OCI-LY1 (cell line): ENCODE results near the gene PSME2.

ENCODE experiments used
- H2AFZ ChIP-seq: fragments of 200-600 bp; sonication (generic), shearing (Covaris generic); 2 replicates; pipeline ENCODE4 v1.6.0; 2014; ENCODE audit warnings: antibody characterized with exemption, mild to moderate bottlenecking, low read length
- H3F3A ChIP-seq: fragments of 200-600 bp; sonication (generic), shearing (Covaris generic); 2 replicates; pipeline ENCODE4 v1.6.0; 2014; ENCODE audit warnings: mild to moderate bottlenecking, antibody characterized with exemption, low read length, moderate library complexity; ENCODE audit not compliant: insufficient read depth
- H3K27ac ChIP-seq: fragments of 200-600 bp; sonication (generic); 2 replicates; pipeline ENCODE4 v1.5.1; 2014; ENCODE audit warnings: low read length, mixed run types, mild to moderate bottlenecking, low read depth; ENCODE audit not compliant: poor library complexity, severe bottlenecking
- H3K27me3 ChIP-seq: fragments of 200-600 bp; sonication (generic); 2 replicates; pipeline ENCODE4 v1.6.0; 2014; ENCODE audit warnings: antibody characterized with exemption, mild to moderate bottlenecking, low read length, moderate library complexity; ENCODE audit not compliant: insufficient read depth
- H3K36me3 ChIP-seq: fragments of 200-600 bp; sonication (generic); 2 replicates; pipeline ENCODE4 v1.6.1; 2014; ENCODE audit warnings: mild to moderate bottlenecking, antibody characterized with exemption, low read length, moderate library complexity, mixed read lengths; ENCODE audit not compliant: insufficient read depth
- H3K4me1 ChIP-seq: fragments of 200-600 bp; sonication (generic); 2 replicates; pipeline ENCODE4 v1.5.1; 2014; ENCODE audit warnings: mild to moderate bottlenecking, low read length, moderate library complexity; ENCODE audit not compliant: insufficient read depth, severe bottlenecking
- H3K4me2 ChIP-seq: fragments of 200-600 bp; sonication (generic), shearing (Covaris generic); 2 replicates; pipeline ENCODE4 v1.6.1; 2014; ENCODE audit warnings: low read length
- H3K4me3 ChIP-seq: fragments of 200-600 bp; sonication (generic); 2 replicates; pipeline ENCODE4 v1.5.1; 2014; ENCODE audit warnings: low read length, low read depth, mild to moderate bottlenecking, mixed read lengths; ENCODE audit not compliant: poor library complexity, severe bottlenecking
- H3K79me2 ChIP-seq: fragments of 200-600 bp; shearing (Covaris generic); 2 replicates; pipeline ENCODE4 v1.6.1; 2016; ENCODE audit warnings: mixed run types, low read length, mixed read lengths; ENCODE audit not compliant: insufficient read depth
- H3K9ac ChIP-seq: fragments of 200-600 bp; sonication (generic), shearing (Covaris generic); 2 replicates; pipeline ENCODE4 v1.6.1; 2014; ENCODE audit warnings: mild to moderate bottlenecking, low read length, mixed read lengths
- H3K9me2 ChIP-seq: fragments of 200-600 bp; sonication (generic), shearing (Covaris generic); 2 replicates; pipeline ENCODE4 v1.6.1; 2014; ENCODE audit warnings: low read depth, mild to moderate bottlenecking, low read length, mixed read lengths
- H3K9me3 ChIP-seq: fragments of 200-600 bp; shearing (Covaris generic); 2 replicates; pipeline ENCODE4 v1.6.1; 2014; ENCODE audit warnings: low read length, mixed read lengths
- H4K20me1 ChIP-seq: fragments of 200-600 bp; sonication (generic), shearing (Covaris generic); 2 replicates; pipeline ENCODE4 v1.6.0; 2016; ENCODE audit warnings: mild to moderate bottlenecking, low read length; ENCODE audit not compliant: insufficient read depth
- EZH2 ChIP-seq: fragments of 200-600 bp; sonication (generic), shearing (Covaris generic); IDR thresholded peaks from 2 replicates; pipeline ENCODE4 v1.8.0; 2017; ENCODE audit warnings: borderline replicate concordance, mixed run types, mild to moderate bottlenecking, antibody characterized with exemption, low read length, moderate library complexity, mixed read lengths
- TF ChIP-seq, protein P1 (sequence below): fragments of 200-600 bp; sonication (generic), shearing (Covaris generic); IDR thresholded peaks from 2 replicates; pipeline ENCODE4 v1.5.1; 2017; ENCODE audit warnings: mild to moderate bottlenecking, antibody characterized with exemption, low read length, moderate library complexity, mixed read lengths

PSME2 gene

DNA sequence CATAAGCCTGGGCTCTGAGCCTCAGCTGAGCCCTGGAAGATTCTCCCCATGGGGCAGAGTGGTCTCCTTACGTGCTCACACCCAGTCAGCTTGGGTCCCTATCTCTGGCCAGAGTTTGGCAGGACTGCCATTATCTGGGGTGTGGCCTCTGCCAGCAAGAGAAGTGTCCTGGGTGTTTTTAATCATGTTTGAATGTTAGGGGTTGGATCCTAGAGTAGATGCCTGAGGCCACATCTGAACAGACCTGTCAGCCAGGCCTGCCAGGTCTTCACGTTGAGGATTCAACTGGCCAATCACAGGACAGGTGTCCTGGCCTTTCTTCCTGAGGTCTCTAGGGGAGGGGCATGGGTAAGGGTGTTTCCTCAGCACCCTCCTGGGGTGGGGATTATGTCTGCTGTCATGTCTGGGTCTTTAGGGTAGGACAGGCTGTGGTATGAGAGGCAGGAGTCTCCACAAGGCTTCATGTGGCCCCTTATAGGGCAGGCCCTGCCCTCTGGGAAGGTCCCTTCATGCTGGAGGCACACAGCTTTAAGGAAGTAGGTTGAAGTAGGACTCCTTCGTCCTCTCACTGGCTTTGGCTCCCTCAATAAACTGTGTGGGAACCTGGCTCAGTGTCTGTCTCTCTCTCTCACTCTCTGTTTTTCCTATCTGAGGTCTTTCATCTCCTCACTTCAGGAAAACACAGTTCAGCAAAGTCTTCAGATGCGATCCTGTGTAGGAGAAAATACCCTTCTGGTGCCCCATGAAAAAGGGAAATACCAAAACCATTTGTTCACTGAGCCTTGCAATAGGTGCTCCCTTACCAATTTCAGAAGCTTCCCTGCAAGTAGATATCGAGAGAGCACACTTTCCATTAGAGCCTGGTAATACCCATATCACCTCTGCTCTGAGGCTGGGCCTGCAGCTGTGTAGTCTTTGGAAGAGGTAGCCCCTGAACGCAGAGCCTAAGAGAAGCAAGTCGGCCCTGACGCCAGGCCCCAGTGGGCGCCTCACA, 22.7 kb downstream of the PSME2 start:
- H4K20me1 ChIP-seq, result no peaks in the 10 kb centered on the region
- H3K4me2 ChIP-seq, result no peak overlapping the region
- TF ChIP-seq, protein P1, sequence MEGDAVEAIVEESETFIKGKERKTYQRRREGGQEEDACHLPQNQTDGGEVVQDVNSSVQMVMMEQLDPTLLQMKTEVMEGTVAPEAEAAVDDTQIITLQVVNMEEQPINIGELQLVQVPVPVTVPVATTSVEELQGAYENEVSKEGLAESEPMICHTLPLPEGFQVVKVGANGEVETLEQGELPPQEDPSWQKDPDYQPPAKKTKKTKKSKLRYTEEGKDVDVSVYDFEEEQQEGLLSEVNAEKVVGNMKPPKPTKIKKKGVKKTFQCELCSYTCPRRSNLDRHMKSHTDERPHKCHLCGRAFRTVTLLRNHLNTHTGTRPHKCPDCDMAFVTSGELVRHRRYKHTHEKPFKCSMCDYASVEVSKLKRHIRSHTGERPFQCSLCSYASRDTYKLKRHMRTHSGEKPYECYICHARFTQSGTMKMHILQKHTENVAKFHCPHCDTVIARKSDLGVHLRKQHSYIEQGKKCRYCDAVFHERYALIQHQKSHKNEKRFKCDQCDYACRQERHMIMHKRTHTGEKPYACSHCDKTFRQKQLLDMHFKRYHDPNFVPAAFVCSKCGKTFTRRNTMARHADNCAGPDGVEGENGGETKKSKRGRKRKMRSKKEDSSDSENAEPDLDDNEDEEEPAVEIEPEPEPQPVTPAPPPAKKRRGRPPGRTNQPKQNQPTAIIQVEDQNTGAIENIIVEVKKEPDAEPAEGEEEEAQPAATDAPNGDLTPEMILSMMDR, result no peak
- no peak for TF ChIP-seq EZH2
- H3K27me3 ChIP-seq, result no peaks in the 10 kb centered on the region
- no peaks in the 10 kb centered on the region for H3K9me2 ChIP-seq
- no peak overlapping the region for H3K27ac ChIP-seq
- H3K9ac ChIP-seq, result no peak overlapping the region
- H3K79me2 ChIP-seq, result no peaks in the 10 kb centered on the region
- no peak overlapping the region for H3K4me3 ChIP-seq
- no peaks in the 10 kb centered on the region for H3K4me1 ChIP-seq
- no peak overlapping the region for H2AFZ ChIP-seq
- H3K36me3 ChIP-seq, result peaks cover 39% of the 10 kb centered on the region
- H3F3A ChIP-seq, result no peaks in the 10 kb centered on the region
- H3K9me3 ChIP-seq, result no peaks in the 10 kb centered on the region

DNA sequence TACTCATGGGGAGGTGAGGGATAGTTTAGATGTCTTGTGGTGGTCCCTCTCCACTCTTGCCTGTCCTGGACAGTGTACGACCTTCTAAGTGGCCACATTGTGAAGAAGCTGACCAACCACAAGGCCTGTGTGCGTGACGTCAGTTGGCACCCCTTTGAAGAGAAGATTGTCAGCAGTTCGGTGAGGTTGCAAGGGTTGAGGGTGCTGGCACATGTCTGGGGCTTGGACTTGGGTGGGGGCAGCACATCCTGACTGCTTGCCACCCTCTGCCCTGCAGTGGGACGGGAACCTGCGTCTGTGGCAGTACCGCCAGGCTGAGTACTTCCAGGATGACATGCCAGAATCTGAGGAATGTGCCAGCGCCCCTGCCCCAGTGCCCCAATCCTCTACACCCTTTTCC, 23.5 kb downstream of the PSME2 start:
- Histone ChIP-seq H3K9me3 (no peaks in the 10 kb centered on the region), H3K9ac (no peak overlapping the region), H2AFZ (no peak overlapping the region), H3K4me3 (no peak overlapping the region), H4K20me1 (no peaks in the 10 kb centered on the region), H3K36me3 (peaks cover 47% of the 10 kb centered on the region), H3K79me2 (no peaks in the 10 kb centered on the region), H3K27ac (no peak overlapping the region), H3F3A (no peaks in the 10 kb centered on the region), H3K27me3 (no peaks in the 10 kb centered on the region), H3K4me2 (no peak overlapping the region), H3K4me1 (no peaks in the 10 kb centered on the region), H3K9me2 (no peaks in the 10 kb centered on the region)
- TF ChIP-seq, protein P1, result no peak
- no peak for TF ChIP-seq EZH2

- H3K27ac ChIP-seq, result no peak overlapping the region
- no peaks in the 10 kb centered on the region for H4K20me1 ChIP-seq
- H2AFZ ChIP-seq, result no peak overlapping the region
- H3K9me3 ChIP-seq, result no peaks in the 10 kb centered on the region
- no peaks in the 10 kb centered on the region for H3K9me2 ChIP-seq
- TF ChIP-seq, protein P1, result no peak
- TF ChIP-seq EZH2, result no peak
- H3K4me2 ChIP-seq, result no peak overlapping the region
- no peaks in the 10 kb centered on the region for H3F3A ChIP-seq
- H3K27me3 ChIP-seq, result no peaks in the 10 kb centered on the region
- H3K4me3 ChIP-seq, result no peak overlapping the region
- peaks cover 52% of the 10 kb centered on the region for H3K36me3 ChIP-seq
- H3K79me2 ChIP-seq, result no peaks in the 10 kb centered on the region
- no peaks in the 10 kb centered on the region for H3K4me1 ChIP-seq
- H3K9ac ChIP-seq, result no peak overlapping the region
These were observed 24.0 kb downstream of the PSME2 start for GRCh38 chr14:24122416-24122815.
